Measurements from ENCODE around the gene C9orf57.
"Not testable (repeated sequence)": the region's sequence is repeated elsewhere in the genome, so short reads cannot be mapped to it uniquely, and the experiment has no call there.

C9orf57 gene, protein sequence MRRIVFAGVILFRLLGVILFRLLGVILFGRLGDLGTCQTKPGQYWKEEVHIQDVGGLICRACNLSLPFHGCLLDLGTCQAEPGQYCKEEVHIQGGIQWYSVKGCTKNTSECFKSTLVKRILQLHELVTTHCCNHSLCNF

DNA sequence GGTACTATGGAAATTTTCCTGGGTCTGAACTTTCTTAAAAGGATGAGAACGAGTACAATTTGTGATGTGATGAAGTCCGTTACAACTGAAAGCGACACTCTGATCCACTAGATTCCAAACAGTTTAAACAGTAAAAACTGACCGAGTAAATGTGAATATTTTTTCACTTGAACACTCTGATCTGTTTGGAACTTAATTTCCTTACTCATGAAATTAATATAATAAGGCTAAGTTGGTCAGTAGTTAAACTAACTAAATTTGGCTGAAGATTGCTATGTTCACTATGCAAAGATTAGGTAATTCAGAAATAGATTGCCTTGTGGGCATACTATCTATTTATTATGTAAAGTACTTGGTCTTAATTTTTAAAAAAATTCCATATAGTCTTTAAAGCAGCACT lies at the start of gene C9orf57:
TSS of gene C9orf57 (minus strand) at position 101 of the 400 bp plus-strand sequence. CDS start 1,282 bp downstream, outside the sequence.
- TF ChIP-seq, protein P1, sequence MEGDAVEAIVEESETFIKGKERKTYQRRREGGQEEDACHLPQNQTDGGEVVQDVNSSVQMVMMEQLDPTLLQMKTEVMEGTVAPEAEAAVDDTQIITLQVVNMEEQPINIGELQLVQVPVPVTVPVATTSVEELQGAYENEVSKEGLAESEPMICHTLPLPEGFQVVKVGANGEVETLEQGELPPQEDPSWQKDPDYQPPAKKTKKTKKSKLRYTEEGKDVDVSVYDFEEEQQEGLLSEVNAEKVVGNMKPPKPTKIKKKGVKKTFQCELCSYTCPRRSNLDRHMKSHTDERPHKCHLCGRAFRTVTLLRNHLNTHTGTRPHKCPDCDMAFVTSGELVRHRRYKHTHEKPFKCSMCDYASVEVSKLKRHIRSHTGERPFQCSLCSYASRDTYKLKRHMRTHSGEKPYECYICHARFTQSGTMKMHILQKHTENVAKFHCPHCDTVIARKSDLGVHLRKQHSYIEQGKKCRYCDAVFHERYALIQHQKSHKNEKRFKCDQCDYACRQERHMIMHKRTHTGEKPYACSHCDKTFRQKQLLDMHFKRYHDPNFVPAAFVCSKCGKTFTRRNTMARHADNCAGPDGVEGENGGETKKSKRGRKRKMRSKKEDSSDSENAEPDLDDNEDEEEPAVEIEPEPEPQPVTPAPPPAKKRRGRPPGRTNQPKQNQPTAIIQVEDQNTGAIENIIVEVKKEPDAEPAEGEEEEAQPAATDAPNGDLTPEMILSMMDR (IDR thresholded peaks at IDR 0.05): no peak
- no peak for DNase-seq (ENCODE audit: low spot score)
- H3K4me3 ChIP-seq: no peak within 1 kb of the TSS
- no peak within 1 kb of the TSS for H3K27ac ChIP-seq

DNA sequence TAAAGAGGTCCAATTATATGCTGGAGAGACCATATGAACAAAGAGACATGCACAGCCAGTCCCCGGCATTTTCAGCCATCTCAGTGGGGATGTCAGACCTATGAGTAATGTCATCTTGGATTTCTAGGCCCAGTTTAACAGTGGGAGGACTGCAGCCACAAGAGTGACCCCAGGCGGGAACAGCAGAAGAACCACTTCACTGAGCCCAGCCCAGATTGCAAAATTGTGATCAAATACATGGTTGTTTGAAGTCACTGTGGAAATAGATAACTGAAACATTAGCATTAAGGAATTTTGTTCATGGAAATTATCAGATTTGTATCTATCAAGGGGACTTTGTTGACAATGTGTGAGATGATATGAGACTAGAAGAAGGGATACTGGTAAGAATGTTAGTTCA lies 42.1 kb upstream of the C9orf57 start:
- TF ChIP-seq, protein P1 (IDR thresholded peaks at IDR 0.05): no peak
- no peak overlapping the region for H3K4me3 ChIP-seq
- no peak overlapping the region for H3K27ac ChIP-seq
- no peak for DNase-seq (ENCODE audit: low spot score)

DNA sequence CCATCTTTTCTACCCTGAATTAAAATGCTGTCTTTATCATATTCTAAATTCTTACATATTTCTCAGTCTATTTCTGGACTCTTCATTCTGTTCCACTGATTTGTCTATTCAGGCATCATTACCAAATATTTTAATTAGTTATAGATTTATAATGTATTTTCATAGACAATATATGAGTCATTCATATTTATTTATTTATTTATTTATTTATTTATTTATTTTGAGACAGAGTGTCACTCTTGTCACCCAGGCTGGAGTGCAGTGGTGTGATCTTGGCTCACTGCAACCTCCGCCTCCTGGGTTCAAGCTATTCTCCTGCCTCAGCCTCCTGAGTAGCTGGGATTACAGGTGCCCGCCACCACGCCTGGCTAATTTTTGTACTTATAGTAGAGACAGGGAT lies 35.1 kb upstream of the C9orf57 start:
- H3K27ac ChIP-seq; H3K4me3 ChIP-seq; DNase-seq (ENCODE audit: low spot score): not testable (repeated sequence)

DNA sequence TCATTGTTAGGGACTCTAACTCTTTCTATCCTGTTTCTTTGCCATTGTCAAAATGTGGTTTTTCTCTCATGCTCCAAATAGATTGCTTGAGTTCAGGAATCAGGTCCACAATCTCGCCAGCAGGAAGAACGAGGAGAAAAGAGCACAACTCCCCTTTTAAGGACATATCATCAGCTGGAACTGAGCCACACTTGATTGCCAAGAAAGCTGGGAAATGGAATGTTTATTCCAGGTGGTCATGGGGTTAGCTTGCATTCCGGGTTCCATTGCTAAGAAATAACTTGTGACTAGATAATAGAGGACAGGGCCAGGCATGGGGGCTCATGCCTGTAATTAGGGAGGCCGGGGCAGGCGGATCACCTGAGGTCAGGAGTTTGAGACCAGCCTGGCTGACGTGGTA lies 32.4 kb upstream of the C9orf57 start:
- DNase-seq (ENCODE audit: low spot score): no peak
- Histone ChIP-seq H3K27ac (no peak overlapping the region), H3K4me3 (no peak overlapping the region)
- TF ChIP-seq, protein P1 (IDR thresholded peaks at IDR 0.05): no peak

DNA sequence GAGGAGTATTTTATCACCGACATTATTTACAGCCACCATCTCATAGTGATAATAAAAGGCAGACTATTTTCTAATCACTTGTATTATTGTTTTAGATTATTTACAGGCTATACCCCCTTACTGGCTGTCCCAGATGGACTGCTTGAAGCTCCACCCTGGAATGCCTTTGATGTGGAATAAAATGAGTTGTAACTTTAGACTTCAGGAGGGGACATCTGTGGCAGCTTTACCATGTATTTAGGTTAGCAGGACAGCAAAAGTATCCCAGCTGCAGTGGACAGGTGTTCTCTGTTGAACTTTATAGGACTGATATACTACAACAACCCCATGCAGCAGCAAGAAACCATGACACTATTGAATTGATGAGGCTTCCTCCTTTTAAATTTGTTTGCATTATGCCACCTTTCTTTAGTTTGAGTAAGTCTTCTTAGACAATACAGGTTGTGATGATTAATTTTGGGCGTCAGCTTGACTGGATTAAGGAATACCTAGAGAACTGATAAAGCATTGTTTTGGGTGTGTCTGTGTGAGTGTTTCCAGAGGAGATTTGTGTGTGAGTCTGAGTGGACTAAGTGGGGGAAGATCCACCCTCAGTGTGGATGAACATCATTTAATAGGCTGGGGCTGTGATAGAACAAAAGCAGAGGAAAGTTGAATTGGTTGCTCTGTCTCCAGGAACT lies 29.2 kb upstream of the C9orf57 start:
- Histone ChIP-seq H3K27ac (no peak overlapping the region), H3K4me3 (no peak overlapping the region)
- DNase-seq (ENCODE audit: low spot score): no peak
- TF ChIP-seq, protein P1 (IDR thresholded peaks at IDR 0.05): no peak

DNA sequence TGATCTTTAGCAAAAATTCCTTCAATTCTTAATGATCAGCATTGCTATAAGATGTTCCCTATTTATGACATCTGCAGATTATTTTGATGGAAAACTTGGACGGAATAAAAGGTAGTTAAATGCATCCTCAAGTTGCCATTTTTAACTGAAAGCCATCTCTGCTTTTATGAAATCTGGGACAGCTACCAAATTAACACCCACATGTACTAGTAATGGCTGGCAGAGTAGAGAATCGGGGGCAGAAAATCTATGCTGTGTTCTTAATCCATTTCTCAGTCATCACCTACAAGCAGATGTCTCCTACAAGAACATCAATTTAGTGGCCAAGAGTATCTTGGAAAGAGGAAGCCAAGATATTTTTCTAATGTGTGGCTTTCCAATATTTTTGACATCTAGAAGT lies 22.1 kb upstream of the C9orf57 start:
- DNase-seq (ENCODE audit: low spot score): no peak
- Histone ChIP-seq H3K27ac (no peak overlapping the region), H3K4me3 (no peak overlapping the region)
- TF ChIP-seq, protein P1 (IDR thresholded peaks at IDR 0.05): no peak

DNA sequence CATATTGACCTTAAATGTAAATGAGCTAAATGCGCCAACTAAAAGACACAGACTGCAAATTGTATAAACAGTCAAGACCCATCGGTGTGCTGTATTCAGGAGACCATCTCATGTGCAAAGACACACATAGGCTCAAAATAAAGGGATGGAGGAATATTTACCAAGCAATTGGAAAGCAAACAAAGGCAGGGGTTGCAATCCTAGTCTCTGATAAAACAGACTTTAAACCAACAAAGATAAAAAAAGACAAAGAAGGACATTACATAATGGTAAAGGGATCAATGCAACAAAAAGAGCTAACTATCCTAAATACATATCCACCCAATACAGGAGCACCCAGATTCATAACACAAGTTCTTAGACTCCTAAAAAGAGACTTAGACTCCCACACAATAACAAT lies 14.3 kb upstream of the C9orf57 start:
- H3K27ac ChIP-seq; DNase-seq (ENCODE audit: low spot score); H3K4me3 ChIP-seq: not testable (repeated sequence)

DNA sequence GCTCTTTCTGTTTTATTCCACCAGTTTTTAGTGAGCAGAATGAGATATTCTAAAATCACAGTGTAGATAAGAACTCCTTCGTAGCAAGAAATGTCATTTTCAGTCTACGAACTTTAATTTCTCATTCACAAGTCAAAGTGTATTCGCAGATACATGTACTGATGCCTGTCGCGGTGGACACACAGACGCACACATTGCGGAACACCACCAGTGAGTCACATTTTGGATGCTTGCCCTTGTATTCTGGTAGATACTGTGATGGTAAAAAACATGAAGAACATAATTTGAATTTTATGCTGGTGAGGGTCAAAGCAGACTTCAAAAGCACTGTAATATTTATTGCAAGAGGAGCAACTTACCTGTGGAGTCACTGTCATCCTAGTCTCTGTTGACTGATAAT lies 4.7 kb upstream of the C9orf57 start:
- TF ChIP-seq, protein P1 (IDR thresholded peaks at IDR 0.05): no peak
- Histone ChIP-seq H3K27ac (no peak overlapping the region), H3K4me3 (no peak overlapping the region)
- DNase-seq (ENCODE audit: low spot score): no peak
